Measurements from ENCODE around the gene ME3. TPM values are rescaled to one million over a fixed set of nuclear protein-coding genes. Genes with fewer than 3 reads are reported as not detected.

The ME3 gene
- total RNA-seq, 4 donors from 2014 or later = 15.9 to 94.9 (median 51.3) TPM

GRCh38 chr11:86469491-86470388 is 202.7 kb downstream of the ME3 start:
- Histone ChIP-seq H3K9me3 (no peaks in the 10 kb centered on the region), H3K4me1 (peaks cover 0 to 4% (median 0%) of the 10 kb centered on the region in 4 donors), H3K27ac (no peak overlapping the region), H3K27me3 (no peaks in the 10 kb centered on the region), H3K4me3 (no peak overlapping the region), H3K36me3 (no peaks in the 10 kb centered on the region)
- DNase-seq = no peak
- TF ChIP-seq POLR2A (IDR thresholded peaks at IDR 0.05) (no peak), CTCF (IDR thresholded peaks at IDR 0.05) (no peak)

GRCh38 chr11:86468169-86468568 is 204.2 kb downstream of the ME3 start:
- Histone ChIP-seq H3K27ac (no peak overlapping the region), H3K27me3 (no peaks in the 10 kb centered on the region), H3K9me3 (no peaks in the 10 kb centered on the region), H3K36me3 (no peaks in the 10 kb centered on the region), H3K4me3 (no peak overlapping the region), H3K4me1 (no peaks in the 10 kb centered on the region)
- no peak for DNase-seq
- TF ChIP-seq CTCF (IDR thresholded peaks at IDR 0.05) (no peak), POLR2A (IDR thresholded peaks at IDR 0.05) (no peak)

- Histone ChIP-seq H3K4me1 (no peaks in the 10 kb centered on the region), H3K36me3 (no peaks in the 10 kb centered on the region), H3K9me3 (no peaks in the 10 kb centered on the region), H3K27me3 (no peaks in the 10 kb centered on the region), H3K4me3 (no peak overlapping the region), H3K27ac (no peak overlapping the region)
- no peak for TF ChIP-seq CTCF (IDR thresholded peaks at IDR 0.05)
- no peak for TF ChIP-seq POLR2A (IDR thresholded peaks at IDR 0.05)
- no peak for DNase-seq
Measured at GRCh38 chr11:86464509-86465221, 207.8 kb downstream of the ME3 start.

GRCh38 chr11:86463955-86464354 is 208.5 kb downstream of the ME3 start:
- no peak overlapping the region for H3K27ac ChIP-seq
- H3K27me3 ChIP-seq = no peaks in the 10 kb centered on the region
- no peak overlapping the region for H3K4me3 ChIP-seq
- TF ChIP-seq CTCF (IDR thresholded peaks at IDR 0.05) (no peak), POLR2A (IDR thresholded peaks at IDR 0.05) (no peak)
- H3K4me1 ChIP-seq = no peaks in the 10 kb centered on the region
- no peaks in the 10 kb centered on the region for H3K36me3 ChIP-seq
- no peaks in the 10 kb centered on the region for H3K9me3 ChIP-seq
- DNase-seq = no peak

- Histone ChIP-seq H3K36me3 (no peaks in the 10 kb centered on the region), H3K27me3 (no peaks in the 10 kb centered on the region), H3K27ac (no peak overlapping the region), H3K9me3 (no peaks in the 10 kb centered on the region), H3K4me1 (no peaks in the 10 kb centered on the region), H3K4me3 (no peak overlapping the region)
- TF ChIP-seq POLR2A (IDR thresholded peaks at IDR 0.05) = no peak
- no peak for TF ChIP-seq CTCF (IDR thresholded peaks at IDR 0.05)
- no peak for DNase-seq
Measured at GRCh38 chr11:86463120-86463519, 209.3 kb downstream of the ME3 start.

Data from Peyer's patch (tissue), 4 donors.